A549 (cell line): Measurements from ENCODE around the gene ASCL2. TPM values are rescaled to one million over a fixed set of nuclear protein-coding genes. Genes with fewer than 3 reads are reported as not detected.

ENCODE experiments used
- ATAC-seq, 2 experiments: fragments of 200-7000 bp in 1 of 2; fragments of >200 bp in 1 of 2; cut with Nextera tagmentation in 1 of 2; cut with Tn5 transposase in 1 of 2; 3 replicates each; pipeline versions ENCODE4 v1.8.0 to v1.9.1; 2018 to 2020; ENCODE audit warnings: mild to moderate bottlenecking in 1 of 2, moderate library complexity in 1 of 2
- CTCF ChIA-PET: fragments of 300-600 bp; sonication (Branson Sonifier 250); formaldehyde crosslinking; extraction: SDS; loops from one replicate; lab custom pipeline; 2021; ENCODE audit warnings: antibody characterized with exemption, inconsistent platforms; lab: Yijun Ruan, JAX
- POLR2A ChIA-PET: fragments of 350-600 bp; formaldehyde crosslinking; extraction: SDS; loops from one replicate; lab custom pipeline; 2021; ENCODE audit warnings: antibody characterized with exemption, inconsistent platforms; lab: Yijun Ruan, JAX
- DNase-seq, 2 experiments: peaks; one replicate each; pipeline versions ENCODE4 v3.0.0 to v3.0.0-alpha.2; 2011 to 2016; ENCODE audit warnings: low read depth in 1 of 2, low spot score in 1 of 2
- FAIRE-seq: peaks from 2 replicates; lab custom pipeline; 2011; peaks lifted over from hg19 to GRCh38; lab: Jason Lieb, UNC
- H3K27ac ChIP-seq, 2 experiments: fragments of >200 bp; sonication (Bioruptor Twin); formaldehyde crosslinking; 3 replicates each; pipeline ENCODE4 v1.5.1; 2016 to 2017
- H3K4me1 ChIP-seq: fragments of >200 bp; sonication (Bioruptor Twin); formaldehyde crosslinking; 3 replicates; pipeline ENCODE4 v1.6.1; 2016
- H3K4me2 ChIP-seq: fragments of >200 bp; sonication (Bioruptor Twin); formaldehyde crosslinking; 3 replicates; pipeline ENCODE4 v1.6.1; 2016
- H3K4me3 ChIP-seq: fragments of >200 bp; sonication (Bioruptor Twin); formaldehyde crosslinking; 3 replicates; pipeline ENCODE4 v1.5.1; 2016
- H3K9me3 ChIP-seq: fragments of >200 bp; sonication (Bioruptor Twin); formaldehyde crosslinking; 3 replicates; pipeline ENCODE4 v1.6.1; 2016
- BHLHE40 ChIP-seq: IDR thresholded peaks from 2 replicates; pipeline ENCODE4 v1.6.1; 2012; ENCODE audit warnings: low read depth, low read length, inconsistent platforms
- CBX2 ChIP-seq: fragments of 200-600 bp; sonication (generic); IDR thresholded peaks from 2 replicates; pipeline ENCODE4 v1.6.1; 2016; ENCODE audit warnings: low read depth, mild to moderate bottlenecking, borderline replicate concordance
- CHD4 ChIP-seq: fragments of 200-600 bp; sonication (generic); IDR thresholded peaks from 2 replicates; pipeline ENCODE4 v1.6.1; 2016; ENCODE audit warnings: antibody characterized with exemption, mild to moderate bottlenecking, borderline replicate concordance
- E2F6 ChIP-seq: IDR thresholded peaks from 2 replicates; pipeline ENCODE4 v1.6.1; 2012; ENCODE audit warnings: low read depth, borderline replicate concordance
- EP300 ChIP-seq, 2 experiments: fragments of >200 bp; sonication (Bioruptor Twin); formaldehyde crosslinking; IDR thresholded peaks; 2 replicates in 1 of 2; 3 replicates in 1 of 2; pipeline ENCODE4 v1.6.1; 2016 to 2017
- FOSL2 ChIP-seq, 2 experiments: fragments of 450-650 bp in 1 of 2; fragments of >200 bp in 1 of 2; sonication (Bioruptor Twin) in 1 of 2; formaldehyde crosslinking; IDR thresholded peaks; 2 replicates each; pipeline versions ENCODE4 v1.5.0 to v1.6.1; 2016 to 2020; ENCODE audit warnings: mild to moderate bottlenecking in 1 of 2, moderate library complexity in 1 of 2
- HMGXB4 ChIP-seq: fragments of 250-450 bp; sonication (Bioruptor Pico); IDR thresholded peaks from 2 replicates; pipeline ENCODE4 v1.5.0; 2021; ENCODE audit warnings: mild to moderate bottlenecking, moderate library complexity, borderline replicate concordance
- HOXA7 ChIP-seq: fragments of 250-450 bp; sonication (Bioruptor Pico); IDR thresholded peaks from 2 replicates; pipeline ENCODE4 v1.5.0; 2020; ENCODE audit warnings: mild to moderate bottlenecking, moderate library complexity
- HOXB5 ChIP-seq: fragments of 250-450 bp; sonication (Bioruptor Pico); IDR thresholded peaks from 2 replicates; pipeline ENCODE4 v1.5.0; 2020; ENCODE audit warnings: mild to moderate bottlenecking, moderate library complexity
- JUNB ChIP-seq: fragments of >200 bp; sonication (Bioruptor Twin); formaldehyde crosslinking; IDR thresholded peaks from 2 replicates; pipeline ENCODE4 v1.6.1; 2016
- KDM1A ChIP-seq: fragments of 200-600 bp; sonication (generic); IDR thresholded peaks from 2 replicates; pipeline ENCODE4 v1.6.1; 2016; ENCODE audit warnings: low read depth, mild to moderate bottlenecking
- MAFK ChIP-seq: fragments of 450-650 bp; IDR thresholded peaks from 2 replicates; pipeline ENCODE4 v1.6.1; 2014; ENCODE audit not compliant: partially characterized antibody
- MYC ChIP-seq: IDR thresholded peaks from 2 replicates; pipeline ENCODE4 v1.6.1; 2012; ENCODE audit warnings: mild to moderate bottlenecking, inconsistent platforms, low read length, improper control_type of control experiment, borderline replicate concordance
- PBX3 ChIP-seq: IDR thresholded peaks from 2 replicates; pipeline ENCODE4 v1.6.1; 2012
- PHF8 ChIP-seq: fragments of 200-600 bp; sonication (generic); IDR thresholded peaks from 2 replicates; pipeline ENCODE4 v1.6.1; 2016; ENCODE audit warnings: low read depth, mild to moderate bottlenecking, antibody characterized with exemption, moderate library complexity, borderline replicate concordance
- RAD21 ChIP-seq, 2 experiments: fragments of >200 bp in 1 of 2; sonication (Bioruptor Twin) in 1 of 2; formaldehyde crosslinking in 1 of 2; IDR thresholded peaks in 1 of 2; conservative IDR thresholded peaks in 1 of 2; 2 replicates in 1 of 2; 3 replicates in 1 of 2; pipeline ENCODE4 v1.6.1; 2012 to 2018; ENCODE audit warnings: inconsistent platforms in 1 of 2
- RARB ChIP-seq: fragments of 250-450 bp; sonication (Bioruptor Pico); IDR thresholded peaks from 2 replicates; pipeline ENCODE4 v1.8.0; 2021; ENCODE audit warnings: mild to moderate bottlenecking, moderate library complexity
- RCOR1 ChIP-seq: fragments of 150-350 bp; IDR thresholded peaks from 2 replicates; pipeline ENCODE4 v1.6.1; 2014; ENCODE audit warnings: antibody characterized with exemption, low read length, low read depth
- TP53 ChIP-seq: fragments of 250-450 bp; sonication (Bioruptor Pico); IDR thresholded peaks from 2 replicates; pipeline ENCODE4 v1.5.0; 2021; ENCODE audit warnings: mild to moderate bottlenecking, moderate library complexity
- ZFP36 ChIP-seq: fragments of 450-650 bp; IDR thresholded peaks from 2 replicates; pipeline ENCODE4 v1.6.1; 2014; ENCODE audit warnings: borderline replicate concordance; ENCODE audit not compliant: partially characterized antibody
- ZNF302 ChIP-seq: fragments of 250-450 bp; sonication (Bioruptor Pico); IDR thresholded peaks from 2 replicates; pipeline ENCODE4 v1.9.0; 2021; ENCODE audit warnings: inconsistent platforms, mild to moderate bottlenecking, moderate library complexity
- ZSCAN20 ChIP-seq: fragments of 250-450 bp; sonication (Bioruptor Pico); IDR thresholded peaks from 2 replicates; pipeline ENCODE4 v1.8.0; 2022; ENCODE audit warnings: mild to moderate bottlenecking, moderate library complexity
- WGBS: methylation state at CpG from one replicate; pipeline ENCODE4 v1.1.6; 2017; ENCODE audit errors: missing lambda C conversion rate; 5-methylcytosine and 5-hydroxymethylcytosine counted together
- polyA plus RNA-seq, 4 experiments: library from polyadenylated mRNA; depleted of rRNA in 3 of 4; stranded (reverse); fragments of >200 nt; fragmentation: RNase III in 1 of 4; extraction: RNeasy Plus Mini Kit Qiagen cat#74134 plus additional on column Dnase treatment in 1 of 4; gene quantifications; 2 replicates in 3 of 4; 3 replicates in 1 of 4; pipeline ENCODE4 v1.2.3, GENCODE V29; 2011 to 2017

ASCL2 gene
- polyA plus RNA-seq, 2 of the 4 experiments (the other 2 are of a cell fraction), result not detected

GRCh38 chr11:2309251-2310072, 39.1 kb upstream of the ASCL2 start:
- no peak for ATAC-seq
- CTCF ChIA-PET, result interaction anchor here (0.6 to 30.6 kb wide), 7 partner anchors 10 to 223 kb away, joined by 3 to 903 read pairs (median 7); partner anchors contain the start of gene TSSC4
- Histone ChIP-seq H3K4me1 (no peaks in the 10 kb centered on the region), H3K9me3 (no peaks in the 10 kb centered on the region), H3K4me3 (no peak overlapping the region), H3K4me2 (no peak overlapping the region), H3K27ac (no peak overlapping the region)
- TF ChIP-seq FOSL2 (IDR thresholded peaks at IDR 0.05) (no peak), FOSL2 (CRISPR knock-in tag; IDR thresholded peaks at IDR 0.05) (no peak), ZFP36 (no peak), ZSCAN20 (CRISPR knock-in tag) (no peak), PBX3 (no peak)
- DNase-seq, result no peak
- POLR2A ChIA-PET, result interaction anchor here (1.2 kb wide), 1 partner anchor 69 kb away, joined by 4 read pairs; no protein-coding TSS in a partner anchor
- no peak for FAIRE-seq
- 56% methylated on average over 11 of the region's 19 CpGs for WGBS

GRCh38 chr11:2308713-2309112, 38.3 kb upstream of the ASCL2 start:
- CTCF ChIA-PET, result interaction anchor here (2.1 to 30.6 kb wide), 4 partner anchors 10 to 224 kb away, joined by 7 to 903 read pairs (median 28); partner anchors contain the start of gene TSSC4
- no peak for FAIRE-seq
- POLR2A ChIA-PET, result no interaction called here
- Histone ChIP-seq H3K4me2 (no peak overlapping the region), H3K4me3 (no peak overlapping the region)
- 78% methylated on average over 4 of the region's 7 CpGs for WGBS
- no peak for DNase-seq
- TF ChIP-seq RARB (CRISPR knock-in tag), result no peak
- no peak for TF ChIP-seq BHLHE40
- no peak for TF ChIP-seq EP300 (IDR thresholded peaks at IDR 0.05)
- no peak for TF ChIP-seq RCOR1
- TF ChIP-seq E2F6, result no peak
- TF ChIP-seq MYC, result no peak
- TF ChIP-seq ZNF302 (CRISPR knock-in tag), result no peak
- TF ChIP-seq RAD21 (conservative IDR thresholded peaks at IDR 0.05 in 1 of 2, IDR thresholded peaks at IDR 0.05 in 1 of 2), result no peak
- TF ChIP-seq CBX2, result no peak
- no peak for TF ChIP-seq TP53 (CRISPR knock-in tag)
- TF ChIP-seq, all 56 proteins: peak for 0
- Histone ChIP-seq H3K27ac (no peak overlapping the region), H3K4me1 (no peaks in the 10 kb centered on the region), H3K9me3 (no peaks in the 10 kb centered on the region)
- no peak for ATAC-seq

GRCh38 chr11:2307501-2308331, 37.3 kb upstream of the ASCL2 start:
- no peak for ATAC-seq
- Histone ChIP-seq H3K27ac (no peak overlapping the region), H3K9me3 (no peaks in the 10 kb centered on the region), H3K4me3 (no peak overlapping the region), H3K4me1 (no peaks in the 10 kb centered on the region), H3K4me2 (no peak overlapping the region)
- FAIRE-seq, result no peak
- DNase-seq, result no peak
- no peak for TF ChIP-seq KDM1A
- TF ChIP-seq CHD4, result no peak
- TF ChIP-seq HOXB5 (CRISPR knock-in tag), result no peak
- no peak for TF ChIP-seq PHF8
- TF ChIP-seq MYC, result no peak
- no peak for TF ChIP-seq EP300 (IDR thresholded peaks at IDR 0.05)
- TF ChIP-seq ZSCAN20 (CRISPR knock-in tag), result no peak
- no peak for TF ChIP-seq HMGXB4 (CRISPR knock-in tag)
- no peak for TF ChIP-seq JUNB
- TF ChIP-seq HOXA7 (CRISPR knock-in tag), result no peak
- no peak for TF ChIP-seq MAFK
- WGBS, result 76% methylated on average over 22 of the region's 23 CpGs
- ChIA-PET CTCF (interaction anchor here (1.0 to 30.6 kb wide), 10 partner anchors 9 to 121 kb away, joined by 3 to 903 read pairs (median 7); partner anchors contain the start of gene TSSC4), POLR2A (no interaction called here)
